Spinal cord (tissue), 10 donors: ENCODE data around the gene OSBP2. TPM values are rescaled to one million over a fixed set of nuclear protein-coding genes. Genes with fewer than 3 reads are reported as not detected.
"Not testable (repeated sequence)": the region's sequence is repeated elsewhere in the genome, so short reads cannot be mapped to it uniquely, and the experiment has no call there.

Experiments used
- DNase-seq, 6 donors: peaks; one replicate each; pipeline versions ENCODE4 v3.0.0 to v3.0.0-alpha.2; 2013 to 2015; ENCODE audit warnings: low spot score in 6 of 6, low read depth in 4 of 6
- H3K27ac ChIP-seq: one replicate; pipeline ENCODE4 v1.5.1; 2013; ENCODE audit warnings: low read depth, low read length, control low read depth
- H3K27me3 ChIP-seq: one replicate; pipeline ENCODE4 v1.6.1; 2013; ENCODE audit warnings: low read length; ENCODE audit not compliant: control insufficient read depth, insufficient read depth
- H3K36me3 ChIP-seq: one replicate; pipeline ENCODE4 v1.6.1; 2013; ENCODE audit warnings: low read length; ENCODE audit not compliant: control insufficient read depth, insufficient read depth
- H3K4me1 ChIP-seq: one replicate; pipeline ENCODE4 v1.6.1; 2013; ENCODE audit warnings: low read length; ENCODE audit not compliant: control insufficient read depth, insufficient read depth
- H3K4me3 ChIP-seq: one replicate; pipeline ENCODE4 v1.5.1; 2013; ENCODE audit warnings: low read depth, low read length, control low read depth
- H3K9me3 ChIP-seq: one replicate; pipeline ENCODE4 v1.6.1; 2013; ENCODE audit warnings: low read length; ENCODE audit not compliant: control insufficient read depth, insufficient read depth
- WGBS: methylation state at CpG from one replicate; pipeline ENCODE4 v1.1.5; 2013; ENCODE audit warnings: missing lambda C conversion rate; ENCODE audit not compliant: insufficient coverage; 5-methylcytosine and 5-hydroxymethylcytosine counted together
- polyA plus RNA-seq, 2 donors: library from polyadenylated mRNA; unstranded; fragments of 120-200 nt; gene quantifications; one replicate each; pipeline ENCODE4 v1.2.1, GENCODE V29; 2013; ENCODE audit not compliant: insufficient read length in 2 of 2
- total RNA-seq, 2 donors: library from RNA; depleted of rRNA in 1 of 2; stranded (reverse); fragments of 120-200 nt in 1 of 2; fragments of >200 nt in 1 of 2; gene quantifications; one replicate each; pipeline versions ENCODE4 v1.2.3 to v1.2.4, GENCODE V29; 2013 to 2014
- donor health status: healthy.

Gene OSBP2
- total and polyA plus RNA-seq, 4 donors = 20.7 to 25.0 (median 22.4) TPM

DNA sequence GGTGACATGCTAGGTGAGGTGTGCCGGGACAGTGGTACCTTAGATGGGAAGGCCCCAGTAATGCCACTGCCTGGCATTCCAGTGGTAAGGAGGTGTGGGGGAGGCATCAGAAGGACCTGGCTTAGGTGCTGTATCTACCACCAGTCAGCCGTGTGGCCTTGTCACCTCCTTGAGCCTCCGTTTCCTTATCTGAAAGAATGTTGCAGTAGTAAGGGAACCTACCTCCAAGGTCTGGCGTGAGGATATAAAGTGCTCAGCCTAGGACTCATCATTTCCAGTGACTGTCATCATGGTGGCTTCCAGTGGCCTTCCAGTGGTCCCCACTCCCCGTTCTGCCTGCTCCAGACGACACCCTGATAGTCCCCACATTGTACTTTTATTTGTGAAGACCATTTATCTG, 20.2 kb upstream of the OSBP2 start:
- Histone ChIP-seq H3K4me3 (no peak overlapping the region), H3K36me3 (no peaks in the 10 kb centered on the region), H3K27me3 (no peaks in the 10 kb centered on the region), H3K4me1 (peaks cover 6% of the 10 kb centered on the region), H3K27ac (no peak overlapping the region), H3K9me3 (no peaks in the 10 kb centered on the region)
- DNase-seq = no peak
- WGBS = 83% methylated on average over 6 of the region's 6 CpGs

DNA sequence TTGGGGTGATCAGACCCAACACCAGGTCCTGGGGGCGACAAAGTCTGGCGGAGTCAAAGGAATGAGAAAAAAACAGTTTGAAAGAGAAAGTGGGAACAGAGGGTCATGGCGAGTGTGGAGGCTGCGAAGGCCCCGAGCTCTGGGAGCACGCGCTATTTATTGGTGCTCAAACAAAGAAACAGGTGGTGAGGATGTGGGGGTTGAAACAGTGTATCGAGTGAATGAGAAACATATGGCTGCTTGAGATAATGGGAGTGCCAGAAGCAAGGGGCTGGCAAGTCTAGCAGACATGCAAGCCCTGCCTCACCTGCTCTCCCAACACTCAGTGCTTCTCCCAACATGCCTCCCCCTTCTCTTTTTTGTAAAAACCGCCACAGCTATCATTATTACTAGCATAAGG, 19.2 kb upstream of the OSBP2 start:
- peak in 2 of 6 donors; percentile 28 to 47 for DNase-seq
- WGBS = 52% methylated on average over 8 of the region's 9 CpGs

DNA sequence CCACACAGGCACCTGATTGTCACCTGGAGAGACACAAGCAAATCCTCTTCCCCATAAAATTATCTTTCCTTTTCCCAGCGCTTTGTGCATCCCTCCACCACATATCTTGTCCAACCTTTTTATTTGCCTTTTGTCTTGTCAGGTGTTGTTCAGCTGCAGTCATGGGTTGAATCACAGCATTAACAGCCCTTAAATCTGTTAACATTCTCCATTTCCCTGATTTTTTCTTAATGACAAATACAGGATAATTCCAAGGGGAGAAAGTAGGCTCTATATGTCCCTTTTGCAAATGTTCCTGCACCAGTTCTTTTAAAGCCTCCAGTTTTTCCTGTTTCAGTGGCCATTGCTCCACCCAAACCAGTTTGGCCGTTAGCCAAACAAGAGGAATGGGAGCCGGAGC, 18.1 kb upstream of the OSBP2 start:
- WGBS = 88% methylated on average over 3 of the region's 3 CpGs
- DNase-seq, H3K36me3 ChIP-seq, H3K9me3 ChIP-seq, H3K4me3 ChIP-seq, H3K27ac ChIP-seq, H3K27me3 ChIP-seq: not testable (repeated sequence)
- peaks cover 17% of the 10 kb centered on the region for H3K4me1 ChIP-seq

More for the DNA sequence above, 19.2 kb upstream of the OSBP2 start:
- Histone ChIP-seq H3K36me3 (no peaks in the 10 kb centered on the region), H3K27me3 (no peaks in the 10 kb centered on the region), H3K4me3 (no peak overlapping the region), H3K9me3 (no peaks in the 10 kb centered on the region), H3K27ac (no peak overlapping the region), H3K4me1 (peaks cover 12% of the 10 kb centered on the region)

DNA sequence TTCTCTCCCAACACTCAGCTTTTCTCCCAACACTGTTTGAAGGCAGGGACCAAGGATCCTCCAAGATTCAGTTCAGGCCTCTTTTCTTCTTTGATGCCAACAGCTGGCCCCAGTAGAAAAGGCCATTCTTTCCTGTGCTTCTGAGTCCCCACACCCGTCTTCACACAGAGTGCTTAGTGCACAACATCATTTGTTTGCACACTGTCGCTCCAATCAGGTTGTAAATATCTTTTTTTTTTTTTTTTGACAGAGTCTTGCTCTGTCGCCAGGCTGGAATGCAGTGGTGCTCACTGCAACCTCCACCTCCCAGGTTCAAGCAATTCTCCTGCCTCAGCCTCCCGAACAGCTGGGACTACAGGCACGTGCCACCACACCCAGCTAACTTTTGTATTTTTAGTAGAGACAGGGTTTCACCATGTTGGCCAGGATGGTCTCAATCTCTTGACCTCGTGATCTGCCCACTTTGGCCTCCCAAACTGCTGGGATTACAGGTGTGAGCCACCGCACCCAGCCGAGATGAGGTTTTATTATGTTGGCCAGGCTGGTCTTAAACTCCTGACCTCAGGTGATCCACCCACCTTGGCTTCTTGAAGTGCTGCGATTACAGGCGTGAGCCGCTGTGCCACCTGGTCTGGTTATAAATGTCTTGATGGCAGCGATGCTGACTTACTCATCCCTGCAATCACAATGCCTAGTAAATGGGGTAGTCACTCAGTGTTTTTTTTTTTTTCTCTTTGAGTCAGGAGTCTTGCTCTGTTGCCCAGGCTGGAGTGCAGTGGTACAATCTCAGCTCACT, 14.6 kb upstream of the OSBP2 start:
- H3K4me3 ChIP-seq, H3K9me3 ChIP-seq, H3K27me3 ChIP-seq, DNase-seq, H3K36me3 ChIP-seq, H3K27ac ChIP-seq: not testable (repeated sequence)
- WGBS = 75% methylated on average over 4 of the region's 12 CpGs
- peaks cover 17% of the 10 kb centered on the region for H3K4me1 ChIP-seq

DNA sequence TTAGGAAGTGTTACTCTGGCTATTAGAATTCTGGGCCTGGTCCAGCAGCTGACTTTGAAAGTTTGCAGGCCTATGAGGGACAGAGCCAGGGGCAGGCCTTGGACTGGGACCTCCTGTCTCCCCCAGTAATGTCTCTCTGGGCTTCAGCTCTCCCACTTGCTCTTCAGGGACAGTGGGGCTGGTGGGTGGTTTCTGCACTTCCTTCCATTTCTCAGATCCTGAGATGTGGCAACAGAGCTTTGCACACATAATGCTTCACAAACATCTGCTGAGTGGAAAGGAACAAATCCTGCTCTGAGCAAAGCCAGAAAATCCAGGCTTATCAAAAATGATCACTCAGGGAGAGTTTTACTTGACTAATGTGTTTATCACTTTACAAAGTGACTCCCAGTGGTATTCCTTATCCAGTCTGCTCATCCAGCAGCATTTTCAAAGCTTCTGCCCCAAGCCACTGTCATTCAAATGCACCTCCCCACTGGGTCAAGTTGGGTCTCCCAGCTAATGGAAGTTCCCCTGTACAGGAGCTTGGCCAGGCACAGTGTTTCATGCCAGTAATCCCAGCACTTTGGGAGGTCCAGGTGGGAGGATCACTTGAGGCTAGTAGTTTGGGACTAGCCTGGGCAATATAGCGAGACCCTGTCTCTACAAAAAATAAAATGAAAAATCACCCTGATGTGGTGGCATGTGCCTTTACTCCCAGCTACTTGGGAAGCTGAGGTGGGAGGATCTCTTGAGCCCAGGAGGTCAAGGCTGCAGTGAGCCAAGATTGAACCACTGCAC, 13.5 kb upstream of the OSBP2 start:
- H3K4me1 ChIP-seq = peaks cover 14% of the 10 kb centered on the region
- no peaks in the 10 kb centered on the region for H3K27me3 ChIP-seq
- H3K36me3 ChIP-seq = no peaks in the 10 kb centered on the region
- H3K4me3 ChIP-seq = no peak overlapping the region
- H3K27ac ChIP-seq = no peak overlapping the region
- peak in 1 of 6 donors; percentile 77 for DNase-seq
- WGBS = no CpG with 5 or more reads among the region's 1 CpG
- no peaks in the 10 kb centered on the region for H3K9me3 ChIP-seq

DNA sequence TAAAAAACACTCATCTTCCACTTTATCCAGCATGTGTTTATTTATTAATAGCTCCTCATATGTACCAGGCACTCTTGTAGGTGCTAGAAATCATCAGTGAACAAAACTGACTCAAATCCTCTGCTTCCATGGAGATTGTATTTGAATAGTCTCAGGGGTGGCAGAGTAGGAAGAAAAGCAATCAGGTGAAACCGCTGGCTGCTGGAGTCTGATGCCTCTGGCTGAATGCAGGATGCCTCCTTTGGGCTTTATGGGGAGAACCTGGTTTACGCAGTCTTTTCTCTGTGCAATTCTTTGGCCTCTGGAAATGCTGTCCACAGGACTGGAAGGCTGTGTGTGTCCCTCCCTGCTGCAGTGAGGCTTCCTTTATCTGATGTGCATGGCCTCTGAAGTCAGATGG, 12.8 kb upstream of the OSBP2 start:
- Histone ChIP-seq H3K9me3 (no peaks in the 10 kb centered on the region), H3K36me3 (no peaks in the 10 kb centered on the region), H3K4me3 (no peak overlapping the region), H3K27ac (no peak overlapping the region), H3K4me1 (peaks cover 14% of the 10 kb centered on the region), H3K27me3 (no peaks in the 10 kb centered on the region)
- peak in 1 of 6 donors; percentile 81 for DNase-seq
- WGBS = 54% methylated on average over 2 of the region's 2 CpGs

DNA sequence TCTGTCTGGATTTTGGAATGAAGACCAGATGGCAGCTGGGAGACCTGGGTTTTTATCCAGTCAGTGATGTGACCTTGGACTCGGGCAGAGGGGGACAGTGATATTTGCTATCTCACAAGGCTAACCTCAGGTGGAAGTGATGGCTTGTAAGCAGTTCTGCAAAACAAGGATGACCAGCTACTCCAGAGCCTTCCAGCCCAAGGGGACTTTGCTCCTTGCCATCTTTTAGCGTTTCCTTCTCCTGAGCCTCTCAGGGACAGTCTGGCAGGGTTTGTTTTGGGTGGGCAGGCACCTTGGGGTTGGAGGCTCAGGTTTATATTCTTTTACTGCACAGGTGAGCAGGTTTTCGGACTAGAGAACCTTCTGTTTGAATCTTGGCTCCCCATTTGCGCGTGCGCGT, 9.5 kb upstream of the OSBP2 start:
- Histone ChIP-seq H3K9me3 (no peaks in the 10 kb centered on the region), H3K27ac (no peak overlapping the region), H3K27me3 (no peaks in the 10 kb centered on the region), H3K4me1 (peaks cover 7% of the 10 kb centered on the region), H3K36me3 (no peaks in the 10 kb centered on the region), H3K4me3 (no peak overlapping the region)
- no peak for DNase-seq
- 80% methylated on average over 2 of the region's 7 CpGs for WGBS

DNA sequence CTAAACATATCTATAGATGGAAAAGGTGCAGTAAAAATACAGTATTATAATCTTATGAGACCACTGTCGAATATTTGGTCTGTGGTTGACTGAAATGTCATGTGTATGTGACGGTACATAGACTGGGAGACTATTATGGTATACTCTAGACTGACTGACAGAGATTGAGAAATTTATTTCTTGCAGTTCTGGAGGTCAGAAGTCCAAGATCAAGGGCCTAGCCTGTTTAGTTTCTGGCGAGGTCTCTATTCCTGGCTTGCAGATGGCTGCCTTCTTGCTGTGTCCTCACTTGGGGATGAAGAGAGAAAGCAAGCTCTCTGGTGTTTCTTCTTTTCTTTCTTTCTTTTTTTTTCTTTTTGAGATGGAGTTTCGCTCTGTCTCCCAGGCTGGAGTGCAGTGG, 7.3 kb upstream of the OSBP2 start:
- no peaks in the 10 kb centered on the region for H3K9me3 ChIP-seq
- no peaks in the 10 kb centered on the region for H3K27me3 ChIP-seq
- no peak for DNase-seq
- no peak overlapping the region for H3K4me3 ChIP-seq
- WGBS = 93% methylated on average over 2 of the region's 4 CpGs
- H3K4me1 ChIP-seq = no peaks in the 10 kb centered on the region
- H3K36me3 ChIP-seq = no peaks in the 10 kb centered on the region
- H3K27ac ChIP-seq = no peak overlapping the region

DNA sequence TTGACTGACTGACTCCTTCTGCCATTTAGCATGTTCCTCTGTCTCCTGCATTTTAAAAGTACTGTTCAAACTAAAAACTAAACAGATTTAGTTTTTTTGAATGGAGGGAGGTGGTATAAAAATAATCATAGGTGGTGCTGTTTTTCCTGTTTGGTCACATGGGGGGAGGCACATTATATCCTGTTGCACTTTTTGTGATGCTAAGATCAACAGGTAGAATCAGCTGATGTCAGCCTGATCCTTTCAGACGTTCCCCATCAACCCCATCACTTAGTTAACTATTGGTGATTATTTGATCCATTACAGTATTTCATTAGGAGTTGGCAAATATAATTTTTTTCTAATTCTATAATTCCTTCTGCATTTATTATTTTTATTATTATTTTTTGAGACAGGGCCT, 5.1 kb upstream of the OSBP2 start:
- WGBS = no CpG with 5 or more reads among the region's 1 CpG
- Histone ChIP-seq H3K4me3 (no peak overlapping the region), H3K36me3 (no peaks in the 10 kb centered on the region), H3K27ac (no peak overlapping the region), H3K4me1 (peaks cover 8% of the 10 kb centered on the region), H3K27me3 (no peaks in the 10 kb centered on the region), H3K9me3 (no peaks in the 10 kb centered on the region)
- no peak for DNase-seq

DNA sequence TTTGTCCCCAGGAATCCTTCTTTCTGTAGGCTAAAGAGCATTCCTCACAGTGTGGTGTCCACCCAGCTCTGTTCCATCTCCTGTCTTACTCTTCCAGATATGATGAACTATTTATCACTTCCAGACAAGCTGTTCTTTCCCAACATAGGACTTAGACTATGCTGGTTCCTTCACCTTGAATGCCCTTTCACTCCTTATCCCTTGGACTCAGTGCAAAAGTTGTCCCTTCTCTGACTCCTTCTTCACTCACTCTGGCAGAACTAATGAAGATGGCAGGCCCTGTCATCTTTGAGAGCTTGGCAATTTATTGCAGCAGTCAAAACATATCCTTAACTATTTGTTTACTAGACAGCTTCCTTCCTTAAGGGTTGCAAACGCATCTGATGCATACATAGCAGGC, 3.5 kb upstream of the OSBP2 start:
- no peak overlapping the region for H3K27ac ChIP-seq
- no peaks in the 10 kb centered on the region for H3K9me3 ChIP-seq
- no peaks in the 10 kb centered on the region for H3K36me3 ChIP-seq
- H3K27me3 ChIP-seq = no peaks in the 10 kb centered on the region
- no peak for DNase-seq
- WGBS = no CpG with 5 or more reads among the region's 1 CpG
- H3K4me3 ChIP-seq = no peak overlapping the region
- H3K4me1 ChIP-seq = peaks cover 21% of the 10 kb centered on the region
